Gastroesophageal sphincter (tissue), 4 donors: ENCODE data around the gene HDAC4. TPM values are rescaled to one million over a fixed set of nuclear protein-coding genes. Genes with fewer than 3 reads are reported as not detected.

ENCODE experiments used
- ATAC-seq: fragments of 150-250 bp; one replicate; pipeline ENCODE4 v1.9.1; 2016; ENCODE audit warnings: mild to moderate bottlenecking, moderate library complexity
- H3K27ac ChIP-seq, 4 donors: fragments of 200-600 bp; sonication (generic) in 3 of 4; 1 replicate in 3 of 4; 2 replicates in 1 of 4; pipeline ENCODE4 v1.5.1; 2016 to 2019
- H3K27me3 ChIP-seq: fragments of 200-600 bp; sonication (generic); one replicate; pipeline ENCODE4 v1.5.1; 2019
- H3K36me3 ChIP-seq, 2 donors: fragments of 200-600 bp; sonication (generic); one replicate each; pipeline ENCODE4 v1.5.1; 2019; ENCODE audit warnings: control low read depth in 1 of 2
- H3K4me1 ChIP-seq, 3 donors: fragments of 200-600 bp; sonication (generic); 1 replicate in 2 of 3; 2 replicates in 1 of 3; pipeline ENCODE4 v1.5.1; 2016 to 2019; ENCODE audit warnings: control low read depth in 2 of 3
- H3K4me3 ChIP-seq, 2 donors: fragments of 200-600 bp; sonication (generic); one replicate each; pipeline ENCODE4 v1.5.1; 2019; ENCODE audit warnings: mild to moderate bottlenecking in 1 of 2, moderate library complexity in 1 of 2
- H3K9me3 ChIP-seq, 3 donors: fragments of 200-600 bp; sonication (generic); one replicate each; pipeline ENCODE4 v1.5.1; 2017 to 2019; ENCODE audit warnings: control low read depth in 2 of 3
- CTCF ChIP-seq, 4 experiments: fragments of 200-600 bp in 2 of 4; fragments of 450-650 bp in 2 of 4; sonication (generic) in 1 of 4; IDR thresholded peaks; one replicate each; pipeline ENCODE4 v1.5.1; 2017 to 2019; ENCODE audit warnings: antibody characterized with exemption in 4 of 4, mild to moderate bottlenecking in 2 of 4, moderate library complexity in 2 of 4
- EP300 ChIP-seq: sonication (generic); formaldehyde crosslinking; IDR thresholded peaks from one replicate; pipeline ENCODE4 v1.6.1; 2017; ENCODE audit warnings: antibody characterized with exemption, mild to moderate bottlenecking
- POLR2A ChIP-seq, 2 donors: fragments of 450-650 bp; IDR thresholded peaks; one replicate each; pipeline ENCODE4 v1.6.1; 2017; ENCODE audit warnings: antibody characterized with exemption in 2 of 2, mild to moderate bottlenecking in 2 of 2, moderate library complexity in 1 of 2
- POLR2AphosphoS5 ChIP-seq: sonication (generic); formaldehyde crosslinking; IDR thresholded peaks from one replicate; pipeline ENCODE4 v1.6.1; 2017; ENCODE audit warnings: antibody characterized with exemption
- WGBS, 2 donors: methylation state at CpG; one replicate each; pipeline ENCODE4 v1.1.5; 2018; ENCODE audit warnings: low coverage in 1 of 2; 5-methylcytosine and 5-hydroxymethylcytosine counted together
- total RNA-seq, 4 donors: library from RNA; depleted of rRNA; stranded (reverse); fragments of >200 nt; gene quantifications; one replicate each; pipeline ENCODE4 v1.1.0, GENCODE V29; 2016

The HDAC4 gene
- total RNA-seq, 4 donors from 2014 or later: 41.3 to 104 (median 85.8) TPM

GRCh38 chr2:239326831-239327535, 73.8 kb downstream of the HDAC4 start:
- WGBS, 2 donors: 70 to 88% methylated on average over 4 to 10 of the region's 16 CpGs
- TF ChIP-seq POLR2A (IDR thresholded peaks at IDR 0.05) (no peak), CTCF (IDR thresholded peaks at IDR 0.05) (no peak), POLR2AphosphoS5 (peak; percentile 18), EP300 (no peak)

GRCh38 chr2:239324456-239324855, 76.4 kb downstream of the HDAC4 start:
- H3K27ac ChIP-seq: peak overlapping the region; percentile 27 to 95 (median 66)
- ATAC-seq: no peak

More at GRCh38 chr2:239326831-239327535, 73.8 kb downstream of the HDAC4 start:
- no peaks in the 10 kb centered on the region for H3K27me3 ChIP-seq
- H3K4me1 ChIP-seq: peaks cover 0 to 97% (median 51%) of the 10 kb centered on the region in 3 donors
- no peaks in the 10 kb centered on the region for H3K36me3 ChIP-seq
- no peak for ATAC-seq
- no peak overlapping the region for H3K4me3 ChIP-seq
- H3K9me3 ChIP-seq: no peaks in the 10 kb centered on the region
- peak overlapping the region; percentile 76 to 95 (median 90) for H3K27ac ChIP-seq

GRCh38 chr2:239323447-239323846, 77.4 kb downstream of the HDAC4 start:
- no peaks in the 10 kb centered on the region for H3K9me3 ChIP-seq
- 95% methylated on average over 8 of the region's 14 CpGs; no CpG with 5 or more reads in 1 of the 2 donors for WGBS, 2 donors
- no peak overlapping the region for H3K4me3 ChIP-seq
- H3K36me3 ChIP-seq: no peaks in the 10 kb centered on the region
- H3K27me3 ChIP-seq: no peaks in the 10 kb centered on the region
- TF ChIP-seq POLR2A (IDR thresholded peaks at IDR 0.05) (no peak), POLR2AphosphoS5 (no peak), CTCF (IDR thresholded peaks at IDR 0.05) (no peak), EP300 (no peak)
- peak overlapping the region in 3 of 4 donors; percentile 57 to 95 (median 85) for H3K27ac ChIP-seq
- H3K4me1 ChIP-seq: peaks cover 0 to 84% (median 25%) of the 10 kb centered on the region in 3 donors
- ATAC-seq: no peak

More at GRCh38 chr2:239324456-239324855, 76.4 kb downstream of the HDAC4 start:
- Histone ChIP-seq H3K4me3 (no peak overlapping the region), H3K27me3 (no peaks in the 10 kb centered on the region), H3K4me1 (peaks cover 0 to 84% (median 34%) of the 10 kb centered on the region in 3 donors), H3K36me3 (no peaks in the 10 kb centered on the region), H3K9me3 (no peaks in the 10 kb centered on the region)
- no peak for TF ChIP-seq POLR2A (IDR thresholded peaks at IDR 0.05)
- no peak for TF ChIP-seq EP300
- no peak for TF ChIP-seq POLR2AphosphoS5
- no peak for TF ChIP-seq CTCF (IDR thresholded peaks at IDR 0.05)
- 65 to 84% methylated on average over 7 to 8 of the region's 14 CpGs for WGBS, 2 donors

GRCh38 chr2:239322416-239323086, 78.3 kb downstream of the HDAC4 start:
- Histone ChIP-seq H3K9me3 (no peaks in the 10 kb centered on the region), H3K4me1 (peaks cover 2 to 84% (median 25%) of the 10 kb centered on the region in 3 donors), H3K4me3 (no peak overlapping the region), H3K27me3 (no peaks in the 10 kb centered on the region), H3K36me3 (no peaks in the 10 kb centered on the region), H3K27ac (peak overlapping the region in 3 of 4 donors; percentile 48 to 95 (median 85))
- 43 to 86% methylated on average over 1 to 2 of the region's 14 CpGs for WGBS, 2 donors
- no peak for ATAC-seq
- TF ChIP-seq CTCF (IDR thresholded peaks at IDR 0.05): no peak
- no peak for TF ChIP-seq EP300
- no peak for TF ChIP-seq POLR2A (IDR thresholded peaks at IDR 0.05)
- TF ChIP-seq POLR2AphosphoS5: no peak
